IPS-NIHi7 (cell line): ENCODE results near the gene KRTAP4-9.
"Not testable (repeated sequence)": the region's sequence is repeated elsewhere in the genome, so short reads cannot be mapped to it uniquely, and the experiment has no call there.

Experiments used
- DNase-seq: peaks from one replicate; pipeline ENCODE4 v3.0.0; 2012; ENCODE audit warnings: mixed read lengths; ENCODE audit errors: extremely low spot score

The KRTAP4-9 gene

DNA sequence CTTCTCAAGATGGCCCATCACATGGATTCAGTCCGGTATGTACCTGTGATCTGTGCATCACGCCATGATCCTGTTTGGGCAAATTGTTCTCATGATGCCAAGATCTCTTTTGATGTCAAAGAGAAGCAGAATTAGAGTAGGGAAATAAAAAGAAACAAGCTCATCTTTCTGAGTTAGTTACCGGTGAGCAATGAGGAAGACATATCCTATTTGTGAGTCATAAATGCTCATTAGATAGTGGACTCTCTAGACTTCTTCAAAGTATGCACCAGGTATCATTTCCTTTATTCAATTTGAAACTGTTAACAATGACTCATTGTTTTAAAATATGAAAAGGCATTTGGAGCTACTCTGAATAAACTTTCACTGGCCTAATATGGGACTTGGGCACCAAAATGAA lies 26.8 kb downstream of the KRTAP4-9 start:
- no peak for DNase-seq

DNA sequence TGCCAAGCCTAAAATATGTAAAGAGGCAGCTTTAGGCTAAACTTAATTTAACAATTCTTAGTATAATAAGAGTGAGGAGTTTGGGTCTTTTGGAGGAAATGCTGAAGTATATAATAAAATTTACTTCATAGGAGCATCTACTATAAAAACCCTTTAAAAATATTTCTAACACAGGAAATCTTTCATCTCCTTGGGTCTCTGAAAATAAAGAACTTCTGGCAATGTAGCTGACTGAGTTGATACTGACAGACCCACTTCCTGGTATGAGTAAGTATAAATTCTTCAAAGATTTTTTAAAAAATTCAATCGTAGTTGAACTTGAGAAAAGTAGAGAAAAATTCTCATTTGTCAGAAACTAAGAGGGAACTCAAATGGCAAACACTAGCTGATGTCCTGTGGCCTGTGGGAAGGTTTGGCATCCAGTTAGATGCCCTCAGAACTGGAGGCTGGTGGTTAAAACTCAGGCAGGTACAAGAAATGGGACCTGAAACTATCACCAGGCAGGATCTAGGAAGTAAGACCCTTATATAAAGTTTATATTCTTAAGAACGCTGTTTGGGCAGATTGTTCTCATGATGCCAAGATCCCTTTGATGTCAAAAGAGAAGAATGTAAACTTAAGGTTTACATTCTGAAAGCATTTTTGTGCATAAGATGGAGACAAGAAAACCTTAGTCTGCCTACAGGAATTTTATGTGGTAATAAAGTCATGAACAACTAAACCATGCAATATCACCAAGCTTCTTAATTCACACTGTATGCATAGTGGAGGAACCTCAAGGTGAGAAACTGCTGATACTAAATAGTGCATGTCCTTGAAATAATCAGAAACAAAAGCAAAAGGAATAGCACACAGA lies 28.9 kb downstream of the KRTAP4-9 start:
- DNase-seq: no peak

DNA sequence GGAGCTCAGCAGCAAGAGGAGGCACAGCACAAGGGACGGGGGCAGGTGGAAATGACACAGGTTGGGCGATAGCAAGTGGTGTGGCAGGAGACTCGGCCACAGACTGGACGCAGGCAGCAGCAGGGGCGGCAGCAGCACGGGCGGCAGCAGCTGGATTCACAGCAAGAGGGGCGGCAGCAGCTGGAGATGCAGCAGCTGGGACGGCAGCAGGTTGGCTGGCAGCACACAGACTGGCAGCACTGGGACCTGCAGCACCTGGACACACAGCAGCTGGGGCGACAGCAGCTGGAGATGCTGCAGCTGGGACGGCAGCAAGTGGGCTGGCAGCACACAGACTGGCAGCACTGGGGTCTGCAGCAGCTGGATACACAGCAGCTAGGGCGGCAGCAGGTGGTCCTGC lies 34.7 kb downstream of the KRTAP4-9 start:
- DNase-seq: not testable (repeated sequence)

- DNase-seq: no peak
Measured at GRCh38 chr17:41140360-41141131, 35.4 kb downstream of the KRTAP4-9 start, which contains the start of gene KRTAP4-6. KRTAP4-6 (minus strand) TSS chr17:41140544; CDS start chr17:41140487, 57 bp downstream.

GRCh38 chr17:41141361-41141760 lies 36.2 kb downstream of the KRTAP4-9 start:
- DNase-seq: no peak

DNA sequence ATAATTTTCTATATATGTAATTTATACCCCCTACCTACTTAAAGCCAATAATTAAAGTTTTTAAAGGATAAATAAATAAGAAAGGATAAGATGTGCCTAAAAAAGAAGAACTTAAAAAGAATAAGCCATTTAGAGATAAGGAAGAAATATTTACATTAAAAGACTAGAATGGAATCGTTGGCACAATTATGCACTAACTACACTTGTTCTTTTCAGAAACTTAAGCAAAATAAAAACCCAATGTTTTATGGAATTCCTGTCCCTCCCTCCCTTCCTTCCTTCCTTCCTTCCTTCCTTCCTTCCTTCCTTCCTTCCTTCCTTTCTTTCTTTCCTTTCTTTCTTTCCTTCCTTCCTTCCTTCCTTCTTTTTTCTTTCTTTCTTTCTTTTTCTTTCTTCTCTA lies 39.7 kb downstream of the KRTAP4-9 start:
- DNase-seq: no peak

DNA sequence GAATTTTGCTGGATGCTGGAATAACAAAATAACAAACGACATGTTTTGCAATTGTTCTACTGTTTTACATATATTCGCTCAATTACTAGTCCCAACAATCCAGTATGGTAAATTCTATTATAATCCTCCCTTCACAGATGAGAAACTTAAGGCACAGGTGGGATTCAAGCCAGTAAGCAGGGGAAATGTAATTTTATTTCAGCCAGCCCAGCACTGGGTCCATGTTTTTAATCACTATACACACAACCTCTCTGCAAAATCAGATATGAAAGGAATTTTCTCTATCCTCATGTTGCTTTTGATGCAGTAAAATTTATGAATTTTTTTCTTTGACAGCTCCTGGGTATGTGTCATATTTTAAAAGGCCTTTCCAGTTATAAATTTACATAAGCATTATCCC lies 40.1 kb downstream of the KRTAP4-9 start:
- DNase-seq: no peak

GRCh38 chr17:41147531-41148204 lies 42.5 kb downstream of the KRTAP4-9 start:
- DNase-seq: no peak

DNA sequence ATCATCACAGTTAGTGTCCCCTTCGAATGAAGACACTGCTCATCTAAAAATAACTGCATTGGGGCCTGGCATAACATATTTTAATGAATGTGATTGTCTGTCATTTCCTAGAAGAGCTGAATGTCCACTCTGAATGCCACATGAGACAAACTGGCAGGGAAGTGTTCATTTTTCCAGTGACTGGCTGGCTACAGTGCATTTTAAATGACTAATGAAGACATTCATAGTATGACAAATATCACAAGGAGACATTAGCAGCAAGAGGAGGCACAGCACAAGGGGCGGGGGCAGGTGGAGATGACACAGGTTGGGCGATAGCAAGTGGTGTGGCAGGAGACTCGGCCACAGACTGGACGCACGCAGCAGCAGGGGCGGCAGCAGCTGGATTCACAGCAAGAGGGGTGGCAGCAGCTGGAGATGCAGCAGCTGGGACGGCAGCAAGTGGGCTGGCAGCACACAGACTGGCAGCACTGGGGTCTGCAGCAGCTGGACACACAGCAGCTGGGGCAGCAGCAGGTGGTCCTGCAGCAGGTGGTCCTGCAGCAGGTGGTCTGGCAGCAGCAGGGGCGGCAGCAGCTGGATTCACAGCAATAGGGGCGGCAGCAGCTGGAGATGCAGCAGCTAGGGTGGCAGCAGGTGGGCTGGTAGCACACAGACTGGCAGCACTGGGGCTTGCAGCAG lies 43.9 kb downstream of the KRTAP4-9 start:
- DNase-seq: not testable (repeated sequence)

DNA sequence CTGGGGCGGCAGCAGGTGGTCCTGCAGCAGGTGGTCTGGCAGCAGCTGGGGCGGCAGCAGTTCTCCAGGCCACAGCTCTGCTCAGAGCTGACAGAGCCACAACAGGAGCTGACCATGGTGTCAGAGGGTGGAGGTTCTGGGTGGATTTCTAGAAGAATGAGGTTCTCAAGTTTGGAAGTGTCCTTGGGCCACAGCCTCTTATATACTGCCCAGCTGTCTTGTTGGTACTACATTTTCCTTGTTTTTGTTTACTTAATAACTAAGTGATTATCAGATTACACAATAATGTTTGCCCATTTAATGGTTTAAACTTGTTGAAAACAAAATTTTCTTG lies 44.4 kb downstream of the KRTAP4-9 start, which contains the start of gene KRTAP4-5:
KRTAP4-5 (minus strand) TSS at position 174 of the 334 bp plus-strand sequence; CDS start at position 116, 58 bp downstream.
- no peak for DNase-seq

DNA sequence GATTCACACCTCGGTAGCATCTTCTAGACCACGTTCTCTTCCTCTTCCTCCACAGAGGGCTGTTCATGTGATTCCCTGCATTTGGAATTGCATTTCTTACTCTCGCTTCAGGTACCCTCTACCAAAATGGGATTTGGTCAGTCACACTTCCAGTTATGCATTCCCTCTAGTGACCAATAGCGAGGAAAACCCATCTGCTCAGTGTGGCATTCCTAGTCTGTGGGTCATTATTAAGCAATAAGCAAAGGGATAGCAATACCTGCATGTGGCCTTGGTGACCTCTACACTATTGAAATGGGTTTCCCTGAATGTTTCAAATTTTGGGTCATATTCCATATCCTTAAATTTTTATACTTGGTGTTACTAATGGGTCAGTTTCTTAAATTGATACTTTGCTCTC lies 44.8 kb downstream of the KRTAP4-9 start:
- no peak for DNase-seq

- no peak for DNase-seq
Measured at GRCh38 chr17:41151525-41151924, 46.3 kb downstream of the KRTAP4-9 start.

GRCh38 chr17:41153856-41154255 lies 48.7 kb downstream of the KRTAP4-9 start:
- no peak for DNase-seq
